H9 (cell line): ENCODE measurements around the gene CCDC12. TPM values are rescaled to one million over a fixed set of nuclear protein-coding genes. Genes with fewer than 3 reads are reported as not detected.

Experiments
- DNase-seq: peaks from one replicate; pipeline ENCODE4 v3.0.0-alpha.2; 2017
- H2AFZ ChIP-seq: one replicate; pipeline ENCODE4 v1.6.1; 2013; ENCODE audit warnings: mild to moderate bottlenecking, low read length, control low read depth, moderate library complexity
- H2AK5ac ChIP-seq: 2 replicates; pipeline ENCODE4 v1.6.1; 2013; ENCODE audit warnings: low read length, control low read depth, mixed read lengths; ENCODE audit not compliant: insufficient read length
- H2BK120ac ChIP-seq: one replicate; pipeline ENCODE4 v1.6.1; 2013; ENCODE audit warnings: low read depth, mild to moderate bottlenecking, low read length, control low read depth, inconsistent platforms; ENCODE audit not compliant: poor library complexity, severe bottlenecking
- H2BK12ac ChIP-seq: 2 replicates; pipeline ENCODE4 v1.6.1; 2013; ENCODE audit warnings: low read length, control low read depth, mixed read lengths, low read depth; ENCODE audit not compliant: insufficient read length
- H2BK15ac ChIP-seq: 2 replicates; pipeline ENCODE4 v1.6.1; 2013; ENCODE audit warnings: low read depth, low read length, control low read depth
- H2BK20ac ChIP-seq: one replicate; pipeline ENCODE4 v1.6.1; 2013; ENCODE audit warnings: low read depth, mild to moderate bottlenecking, low read length, control low read depth, inconsistent platforms; ENCODE audit not compliant: poor library complexity, severe bottlenecking
- H2BK5ac ChIP-seq: 2 replicates; pipeline ENCODE4 v1.6.1; 2013; ENCODE audit warnings: low read length, control low read depth, mixed read lengths; ENCODE audit not compliant: insufficient read length
- H3K14ac ChIP-seq: 2 replicates; pipeline ENCODE4 v1.6.1; 2013; ENCODE audit warnings: low read length, control low read depth; ENCODE audit not compliant: insufficient read depth
- H3K18ac ChIP-seq: 2 replicates; pipeline ENCODE4 v1.6.1; 2013; ENCODE audit warnings: low read depth, mild to moderate bottlenecking, mixed read lengths, low read length, control low read depth; ENCODE audit not compliant: insufficient read length
- H3K23ac ChIP-seq: 2 replicates; pipeline ENCODE4 v1.6.1; 2013; ENCODE audit warnings: low read length, control low read depth, mixed read lengths, low read depth; ENCODE audit not compliant: insufficient read length
- H3K23me2 ChIP-seq: 2 replicates; pipeline ENCODE4 v1.6.1; 2013; ENCODE audit warnings: low read depth, mild to moderate bottlenecking, mixed read lengths, low read length, control low read depth; ENCODE audit not compliant: insufficient read length, poor library complexity, severe bottlenecking
- H3K27ac ChIP-seq: 2 replicates; pipeline ENCODE4 v1.5.1; 2013; ENCODE audit warnings: low read length, control low read depth, mixed read lengths, low read depth; ENCODE audit not compliant: insufficient read length
- H3K27me3 ChIP-seq: 2 replicates; pipeline ENCODE4 v1.6.1; 2013; ENCODE audit warnings: low read length, control low read depth, inconsistent platforms; ENCODE audit not compliant: insufficient read depth
- H3K4ac ChIP-seq: 2 replicates; pipeline ENCODE4 v1.6.1; 2013; ENCODE audit warnings: low read depth, mild to moderate bottlenecking, control low read depth, inconsistent platforms, low read length, moderate library complexity
- H3K4me1 ChIP-seq: 2 replicates; pipeline ENCODE4 v1.6.1; 2013; ENCODE audit warnings: low read length, control low read depth, inconsistent platforms; ENCODE audit not compliant: insufficient read depth
- H3K4me2 ChIP-seq: 2 replicates; pipeline ENCODE4 v1.6.1; 2013; ENCODE audit warnings: low read length, control low read depth, mixed read lengths; ENCODE audit not compliant: insufficient read length, insufficient read depth
- H3K56ac ChIP-seq: 2 replicates; pipeline ENCODE4 v1.6.1; 2013; ENCODE audit warnings: low read depth, mild to moderate bottlenecking, mixed read lengths, low read length, control low read depth; ENCODE audit not compliant: insufficient read length
- H3K79me1 ChIP-seq: 2 replicates; pipeline ENCODE4 v1.6.1; 2013; ENCODE audit warnings: low read depth, mild to moderate bottlenecking, moderate library complexity, low read length, control low read depth, inconsistent platforms; ENCODE audit not compliant: insufficient read depth, poor library complexity, severe bottlenecking
- H3K79me2 ChIP-seq: 2 replicates; pipeline ENCODE4 v1.6.1; 2013; ENCODE audit warnings: low read length, control low read depth, inconsistent platforms; ENCODE audit not compliant: insufficient read depth
- H3K9ac ChIP-seq: 2 replicates; pipeline ENCODE4 v1.6.1; 2013; ENCODE audit warnings: low read length, control low read depth, mixed read lengths; ENCODE audit not compliant: insufficient read length; ENCODE audit errors: extremely low read depth
- H3K9me3 ChIP-seq: one replicate; pipeline ENCODE4 v1.6.1; 2013; ENCODE audit warnings: low read depth, low read length, inconsistent platforms; ENCODE audit not compliant: control insufficient read depth
- H3T11ph ChIP-seq: one replicate; pipeline ENCODE4 v1.6.1; 2013; ENCODE audit warnings: mild to moderate bottlenecking, low read length, control low read depth, inconsistent platforms
- H4K20me1 ChIP-seq: one replicate; pipeline ENCODE4 v1.6.1; 2013; ENCODE audit not compliant: control insufficient read depth, insufficient read length, insufficient read depth
- H4K5ac ChIP-seq: 2 replicates; pipeline ENCODE4 v1.6.1; 2013; ENCODE audit warnings: low read depth, mild to moderate bottlenecking, mixed read lengths, low read length, control low read depth; ENCODE audit not compliant: insufficient read length
- H4K8ac ChIP-seq: replicated peaks from 2 replicates; pipeline ENCODE4 v1.6.1; 2013; ENCODE audit warnings: low read length, control low read depth, mixed read lengths, low read depth; ENCODE audit not compliant: insufficient read length
- H4K91ac ChIP-seq: 2 replicates; pipeline ENCODE4 v1.6.1; 2013; ENCODE audit warnings: low read depth, mild to moderate bottlenecking, moderate library complexity, mixed read lengths, low read length, control low read depth; ENCODE audit not compliant: insufficient read length
- H3K27ac Mint-ChIP-seq, 3 experiments: 2 replicates in 2 of 3; 3 replicates in 1 of 3; pipeline ENCODE4 v1.8.0; 2020 to 2021; ENCODE audit warnings: mixed read lengths in 3 of 3, mild to moderate bottlenecking in 1 of 3, moderate library complexity in 1 of 3
- H3K27me3 Mint-ChIP-seq: 2 replicates; pipeline ENCODE4 v1.8.0; 2021; ENCODE audit warnings: low read depth, mild to moderate bottlenecking, moderate library complexity, mixed read lengths
- H3K36me3 Mint-ChIP-seq, 3 experiments: 2 replicates in 2 of 3; 3 replicates in 1 of 3; pipeline ENCODE4 v1.8.0; 2020 to 2021; ENCODE audit warnings: low read depth in 3 of 3, mixed read lengths in 3 of 3; ENCODE audit not compliant: insufficient read depth in 1 of 3
- H3K4me1 Mint-ChIP-seq, 2 experiments: 2 replicates each; pipeline ENCODE4 v1.8.0; 2020; ENCODE audit warnings: mixed read lengths in 2 of 2
- H3K4me3 Mint-ChIP-seq, 2 experiments: 2 replicates in 1 of 2; 3 replicates in 1 of 2; pipeline ENCODE4 v1.8.0; 2020 to 2021; ENCODE audit warnings: mild to moderate bottlenecking in 2 of 2, mixed read lengths in 2 of 2, moderate library complexity in 1 of 2
- H3K9me3 Mint-ChIP-seq, 2 experiments: 2 replicates in 1 of 2; 3 replicates in 1 of 2; pipeline ENCODE4 v1.8.0; 2020; ENCODE audit warnings: mild to moderate bottlenecking in 2 of 2, mixed read lengths in 2 of 2, moderate library complexity in 1 of 2
- CTCF ChIP-seq: fragments of 200-600 bp; sonication (generic); conservative IDR thresholded peaks from 3 replicates; pipeline ENCODE4 v1.8.0; 2021; ENCODE audit warnings: antibody characterized with exemption, mild to moderate bottlenecking
- WGBS: extraction: QIAGEN DNeasy Blood & Tissue Kit; methylation state at CpG from one replicate; pipeline ENCODE4 v1.1.7; 2013; ENCODE audit warnings: missing lambda C conversion rate, low lambda C conversion rate, mixed read lengths; ENCODE audit not compliant: insufficient read length; ENCODE audit errors: extremely low coverage; 5-methylcytosine and 5-hydroxymethylcytosine counted together
- total RNA-seq: library from RNA; stranded (reverse); gene quantifications from 2 replicates; pipeline ENCODE4 v1.2.1, GENCODE V29; 2021

The CCDC12 gene
- total RNA-seq, 1 experiment from 2014 or later: 54.0 TPM

GRCh38 chr3:46986055-46986730, 9.6 kb upstream of the CCDC12 start:
- no peak overlapping the region for H3K18ac ChIP-seq
- no peak overlapping the region for H2BK12ac ChIP-seq
- no peak overlapping the region for H3K14ac ChIP-seq
- no peaks in the 10 kb centered on the region for H3K79me1 ChIP-seq
- no peak overlapping the region for H2BK15ac ChIP-seq
- H4K8ac ChIP-seq: no peak overlapping the region
- no peak overlapping the region for H3K27ac ChIP-seq
- TF ChIP-seq CTCF: no peak
- peaks cover 7% of the 10 kb centered on the region; the same call in 1 of the 2 replicates for H3K4me1 ChIP-seq
- no peak overlapping the region for H2BK5ac ChIP-seq
- H3K23me2 ChIP-seq: no peaks in the 10 kb centered on the region
- H3K79me2 ChIP-seq: no peaks in the 10 kb centered on the region
- no peak overlapping the region for H2AK5ac ChIP-seq
- H3T11ph ChIP-seq: no peak overlapping the region
- Mint-ChIP-seq H3K4me3 (no peak overlapping the region), H3K9me3 (no peaks in the 10 kb centered on the region), H3K4me1 (peaks cover 40 to 44% of the 10 kb centered on the region in 2 experiments), H3K27me3 (peaks cover 3% of the 10 kb centered on the region; the same call in 1 of the 2 replicates), H3K27ac (peak overlapping the region in 1 of 3 experiments; percentile 70; a peak in 1 of 7 replicates), H3K36me3 (peaks cover 10 to 22% (median 15%) of the 10 kb centered on the region in 3 experiments)
- H3K23ac ChIP-seq: no peak overlapping the region
- no peaks in the 10 kb centered on the region for H3K9me3 ChIP-seq
- no CpG with 5 or more reads among the region's 4 CpGs for WGBS
- no peak overlapping the region for H3K9ac ChIP-seq
- H4K5ac ChIP-seq: no peak overlapping the region
- DNase-seq: no peak
- H4K91ac ChIP-seq: no peak overlapping the region
- H3K56ac ChIP-seq: no peak overlapping the region
- no peak overlapping the region for H2BK120ac ChIP-seq
- H3K4me2 ChIP-seq: no peak overlapping the region
- H2AFZ ChIP-seq: no peak overlapping the region
- H2BK20ac ChIP-seq: no peak overlapping the region
- H3K27me3 ChIP-seq: no peaks in the 10 kb centered on the region
- no peak overlapping the region for H3K4ac ChIP-seq
- H4K20me1 ChIP-seq: no peaks in the 10 kb centered on the region
